Hematopoietic multipotent progenitor cell treated with erythropoietin and hydrocortisone succinate and interleukin-3 and kit ligand, for 4 days (in vitro differentiated cells): ENCODE measurements around the gene GDF7.

ENCODE experiments used
- DNase-seq: peaks from one replicate; pipeline ENCODE4 v3.0.0-alpha.2; 2015

GDF7 gene

GRCh38 chr2:20666304-20667150, at the start of gene GDF7:
Gene GDF7, plus strand, starts transcription at chr2:20667144. Its CDS starts 96 bp downstream, at chr2:20667240.
- peak; percentile 46 for DNase-seq

GRCh38 chr2:20617892-20618467, 49.0 kb upstream of the GDF7 start:
- peak; percentile 59 for DNase-seq

- DNase-seq: no peak
Observed at GRCh38 chr2:20618468-20618885, 48.5 kb upstream of the GDF7 start.

- no peak for DNase-seq
Observed at GRCh38 chr2:20618886-20619521, 47.9 kb upstream of the GDF7 start.

GRCh38 chr2:20619624-20620024, 47.3 kb upstream of the GDF7 start:
- no peak for DNase-seq

- no peak for DNase-seq
Observed at GRCh38 chr2:20620271-20620681, 46.7 kb upstream of the GDF7 start.

GRCh38 chr2:20620696-20621365, 46.1 kb upstream of the GDF7 start:
- DNase-seq: no peak

GRCh38 chr2:20621366-20622295, 45.3 kb upstream of the GDF7 start:
- DNase-seq: no peak

- DNase-seq: no peak
Observed at GRCh38 chr2:20622296-20622686, 44.7 kb upstream of the GDF7 start.

- no peak for DNase-seq
Observed at GRCh38 chr2:20622731-20623130, 44.2 kb upstream of the GDF7 start.

GRCh38 chr2:20623241-20623640, 43.7 kb upstream of the GDF7 start:
- DNase-seq: no peak

- no peak for DNase-seq
Observed at GRCh38 chr2:20623741-20624155, 43.2 kb upstream of the GDF7 start.

GRCh38 chr2:20624156-20624883, 42.6 kb upstream of the GDF7 start:
- no peak for DNase-seq

- DNase-seq: no peak
Observed at GRCh38 chr2:20624884-20625485, 42.0 kb upstream of the GDF7 start.

- no peak for DNase-seq
Observed at GRCh38 chr2:20625491-20626391, 41.2 kb upstream of the GDF7 start.

GRCh38 chr2:20626392-20626697, 40.6 kb upstream of the GDF7 start:
- DNase-seq: no peak

- no peak for DNase-seq
Observed at GRCh38 chr2:20626698-20627513, 40.0 kb upstream of the GDF7 start.

- DNase-seq: no peak
Observed at GRCh38 chr2:20627712-20628380, 39.1 kb upstream of the GDF7 start.

- no peak for DNase-seq
Observed at GRCh38 chr2:20629181-20629580, 37.8 kb upstream of the GDF7 start.
